Neural cell (in vitro differentiated cells): ENCODE measurements around the gene WDR7. TPM values are rescaled to one million over a fixed set of nuclear protein-coding genes. Genes with fewer than 3 reads are reported as not detected.
A peak's percentile ranks its signal among the peaks of the same experiment; 100 is the strongest.

Experiments used
- H2AFZ ChIP-seq: fragments of 200-600, 300-800 bp; sonication (generic), shearing (Covaris generic); 2 replicates; pipeline ENCODE4 v1.6.0; 2014; ENCODE audit warnings: low read depth, mild to moderate bottlenecking, antibody characterized with exemption, low read length, moderate library complexity
- H3F3A ChIP-seq: fragments of 200-600 bp; shearing (Covaris generic); 2 replicates; pipeline ENCODE4 v1.6.1; 2016; ENCODE audit warnings: mild to moderate bottlenecking, moderate library complexity, mixed read lengths, antibody characterized with exemption, low read length; ENCODE audit not compliant: insufficient read depth, poor library complexity, severe bottlenecking
- H3K27ac ChIP-seq: fragments of 200-600, 300-800 bp; sonication (generic), shearing (Covaris generic); 2 replicates; pipeline ENCODE4 v1.5.1; 2014; ENCODE audit warnings: mild to moderate bottlenecking, low read length, moderate library complexity
- H3K27me3 ChIP-seq: fragments of 300-800, 200-600 bp; sonication (generic), shearing (Covaris generic); 2 replicates; pipeline ENCODE4 v1.6.0; 2014; ENCODE audit warnings: mild to moderate bottlenecking, low read depth, low read length, moderate library complexity; ENCODE audit not compliant: insufficient read depth
- H3K36me3 ChIP-seq: fragments of 300-800, 200-600 bp; sonication (generic), shearing (Covaris generic); 2 replicates; pipeline ENCODE4 v1.5.1; 2014; ENCODE audit warnings: mild to moderate bottlenecking, antibody characterized with exemption, low read length, moderate library complexity; ENCODE audit not compliant: insufficient read depth
- H3K4me2 ChIP-seq: fragments of 300-800, 200-600 bp; sonication (generic), shearing (Covaris generic); 2 replicates; pipeline ENCODE4 v1.6.0; 2014; ENCODE audit warnings: mild to moderate bottlenecking, low read length
- H3K4me3 ChIP-seq: fragments of 300-800, 200-600 bp; sonication (generic), shearing (Covaris generic); 2 replicates; pipeline ENCODE4 v1.5.1; 2014; ENCODE audit warnings: mild to moderate bottlenecking, low read length, moderate library complexity
- H3K79me2 ChIP-seq: fragments of 200-600 bp; shearing (Covaris generic); replicated peaks from 2 replicates; pipeline ENCODE4 v1.6.0; 2014; ENCODE audit warnings: mild to moderate bottlenecking, low read length, moderate library complexity; ENCODE audit not compliant: insufficient read depth
- H3K9ac ChIP-seq: fragments of 300-800, 200-600 bp; sonication (generic), shearing (Covaris generic); 2 replicates; pipeline ENCODE4 v1.6.1; 2016; ENCODE audit warnings: mild to moderate bottlenecking, low read length, mixed read lengths
- H3K9me2 ChIP-seq: fragments of 200-600 bp; shearing (Covaris generic); 2 replicates; pipeline ENCODE4 v1.6.1; 2016; ENCODE audit warnings: mild to moderate bottlenecking, low read length, mixed read lengths; ENCODE audit not compliant: insufficient read depth
- H3K9me3 ChIP-seq: fragments of 200-600, 300-800 bp; sonication (generic), shearing (Covaris generic); 2 replicates; pipeline ENCODE4 v1.6.1; 2016; ENCODE audit warnings: mild to moderate bottlenecking, mixed run types, low read length, moderate library complexity, mixed read lengths
- H4K20me1 ChIP-seq: fragments of 200-600 bp; shearing (Covaris generic); 2 replicates; pipeline ENCODE4 v1.6.1; 2016; ENCODE audit warnings: mild to moderate bottlenecking, mixed run types; ENCODE audit not compliant: insufficient read depth
- EP300 ChIP-seq: fragments of 450-650 bp; conservative IDR thresholded peaks from 2 replicates; pipeline ENCODE4 v1.6.1; 2014; ENCODE audit warnings: antibody characterized with exemption, mild to moderate bottlenecking, moderate library complexity; ENCODE audit not compliant: poor library complexity, severe bottlenecking
- EZH2 ChIP-seq: fragments of 200-600, 300-800 bp; shearing (Covaris generic), sonication (generic); IDR thresholded peaks from 2 replicates; pipeline ENCODE4 v1.6.1; 2014; ENCODE audit warnings: antibody characterized with exemption, low read length, borderline replicate concordance, mild to moderate bottlenecking; ENCODE audit not compliant: insufficient read depth, poor library complexity, severe bottlenecking
- MXI1 ChIP-seq: fragments of 450-650 bp; conservative IDR thresholded peaks from 2 replicates; pipeline ENCODE4 v1.6.1; 2014; ENCODE audit warnings: antibody characterized with exemption, mild to moderate bottlenecking; ENCODE audit not compliant: poor library complexity, severe bottlenecking
- POLR2AphosphoS5 ChIP-seq: IDR thresholded peaks from 2 replicates; pipeline ENCODE4 v1.6.1; 2012
- RAD21 ChIP-seq: fragments of 450-650 bp; conservative IDR thresholded peaks from 2 replicates; pipeline ENCODE4 v1.6.1; 2014; ENCODE audit warnings: antibody characterized with exemption, mild to moderate bottlenecking, moderate library complexity
- SMC3 ChIP-seq: fragments of 450-650 bp; conservative IDR thresholded peaks from 2 replicates; pipeline ENCODE4 v1.6.1; 2014; ENCODE audit warnings: antibody characterized with exemption, mild to moderate bottlenecking, moderate library complexity; ENCODE audit not compliant: poor library complexity
- TAF1 ChIP-seq: IDR thresholded peaks from 2 replicates; pipeline ENCODE4 v1.6.1; 2012; ENCODE audit warnings: low read depth
- polyA plus RNA-seq: library from polyadenylated mRNA; depleted of rRNA; stranded (reverse); fragments of >200 nt; gene quantifications from 2 replicates; pipeline ENCODE4 v1.2.3, GENCODE V29; 2014
- TF ChIP-seq, protein P1 (sequence below): fragments of 450-650 bp; IDR thresholded peaks from 2 replicates; pipeline ENCODE4 v1.5.1; 2014; ENCODE audit warnings: antibody characterized with exemption, mild to moderate bottlenecking, moderate library complexity; ENCODE audit not compliant: poor library complexity, severe bottlenecking
- TF ChIP-seq, protein P2 (sequence below): IDR thresholded peaks from 2 replicates; pipeline ENCODE4 v1.6.1; 2012; ENCODE audit warnings: borderline replicate concordance

Gene WDR7
- polyA plus RNA-seq, 1 donor from 2014 or later: 15.1 TPM

DNA sequence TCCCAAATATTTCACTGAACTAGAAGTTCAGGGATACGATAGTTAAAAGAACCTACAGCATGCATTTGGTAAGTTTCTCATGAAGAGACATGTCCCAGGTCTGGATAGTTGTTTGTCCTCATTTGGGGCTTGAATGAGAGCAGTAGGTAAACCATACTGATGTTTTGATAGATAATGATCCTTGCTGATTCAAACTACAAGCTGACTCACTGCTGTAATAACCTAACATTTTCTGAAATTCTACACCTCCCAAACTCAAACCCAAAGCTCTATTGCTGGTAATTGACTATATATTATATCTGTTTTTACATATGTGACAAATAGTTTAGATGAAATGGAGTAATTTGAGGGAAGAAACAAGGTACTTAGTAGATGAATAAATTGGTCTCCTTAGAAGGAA is 341.6 kb downstream of the WDR7 start:
- H3K9ac ChIP-seq: no peak overlapping the region
- no peaks in the 10 kb centered on the region for H3K36me3 ChIP-seq
- H3F3A ChIP-seq: no peaks in the 10 kb centered on the region
- H2AFZ ChIP-seq: no peak overlapping the region
- no peak overlapping the region for H3K27ac ChIP-seq
- TF ChIP-seq MXI1: no peak
- no peak for TF ChIP-seq SMC3
- no peaks in the 10 kb centered on the region for H4K20me1 ChIP-seq
- H3K79me2 ChIP-seq: no peaks in the 10 kb centered on the region
- no peaks in the 10 kb centered on the region for H3K27me3 ChIP-seq
- no peaks in the 10 kb centered on the region for H3K9me3 ChIP-seq
- H3K9me2 ChIP-seq: no peaks in the 10 kb centered on the region
- H3K4me3 ChIP-seq: no peak overlapping the region
- no peak overlapping the region for H3K4me2 ChIP-seq

DNA sequence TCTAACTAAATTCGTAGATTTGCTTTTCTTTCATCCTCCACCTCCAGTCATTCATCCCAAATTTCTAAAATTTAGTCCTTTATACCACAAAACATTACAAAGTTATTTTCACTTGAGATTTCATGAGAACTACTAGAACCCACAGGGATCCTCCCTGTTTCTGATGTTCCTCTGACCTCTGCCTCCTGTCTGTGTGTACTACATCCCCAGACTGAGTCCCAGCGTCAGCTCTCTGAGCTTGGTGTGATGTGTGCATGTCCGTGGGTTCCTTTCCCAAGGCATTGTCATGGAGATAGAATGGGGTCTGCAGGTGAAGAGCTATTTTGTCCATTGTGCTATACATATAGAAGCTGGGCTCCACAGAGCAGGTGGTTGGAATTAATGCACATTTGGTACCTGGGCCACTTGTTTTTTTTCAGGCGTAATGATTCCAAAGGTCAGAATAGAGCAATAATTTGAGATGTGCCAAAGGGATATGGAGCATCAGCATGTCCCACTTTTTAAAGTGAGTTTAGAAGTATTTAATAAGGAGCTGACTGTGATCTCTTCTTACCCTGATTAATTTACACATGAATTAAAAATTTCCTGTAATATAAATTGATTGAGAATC is 344.5 kb downstream of the WDR7 start:
- Histone ChIP-seq H3K36me3 (no peaks in the 10 kb centered on the region), H3K27ac (no peak overlapping the region), H3K9ac (no peak overlapping the region), H3K9me2 (no peaks in the 10 kb centered on the region), H3F3A (no peaks in the 10 kb centered on the region), H4K20me1 (no peaks in the 10 kb centered on the region), H2AFZ (no peak overlapping the region), H3K9me3 (no peaks in the 10 kb centered on the region), H3K27me3 (no peaks in the 10 kb centered on the region), H3K79me2 (no peaks in the 10 kb centered on the region), H3K4me3 (no peak overlapping the region), H3K4me2 (no peak overlapping the region)
- TF ChIP-seq, protein P1, sequence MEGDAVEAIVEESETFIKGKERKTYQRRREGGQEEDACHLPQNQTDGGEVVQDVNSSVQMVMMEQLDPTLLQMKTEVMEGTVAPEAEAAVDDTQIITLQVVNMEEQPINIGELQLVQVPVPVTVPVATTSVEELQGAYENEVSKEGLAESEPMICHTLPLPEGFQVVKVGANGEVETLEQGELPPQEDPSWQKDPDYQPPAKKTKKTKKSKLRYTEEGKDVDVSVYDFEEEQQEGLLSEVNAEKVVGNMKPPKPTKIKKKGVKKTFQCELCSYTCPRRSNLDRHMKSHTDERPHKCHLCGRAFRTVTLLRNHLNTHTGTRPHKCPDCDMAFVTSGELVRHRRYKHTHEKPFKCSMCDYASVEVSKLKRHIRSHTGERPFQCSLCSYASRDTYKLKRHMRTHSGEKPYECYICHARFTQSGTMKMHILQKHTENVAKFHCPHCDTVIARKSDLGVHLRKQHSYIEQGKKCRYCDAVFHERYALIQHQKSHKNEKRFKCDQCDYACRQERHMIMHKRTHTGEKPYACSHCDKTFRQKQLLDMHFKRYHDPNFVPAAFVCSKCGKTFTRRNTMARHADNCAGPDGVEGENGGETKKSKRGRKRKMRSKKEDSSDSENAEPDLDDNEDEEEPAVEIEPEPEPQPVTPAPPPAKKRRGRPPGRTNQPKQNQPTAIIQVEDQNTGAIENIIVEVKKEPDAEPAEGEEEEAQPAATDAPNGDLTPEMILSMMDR: no peak
- TF ChIP-seq MXI1: no peak
- TF ChIP-seq TAF1: no peak
- no peak for TF ChIP-seq EZH2
- peak; percentile 14 for TF ChIP-seq RAD21
- no peak for TF ChIP-seq EP300
- TF ChIP-seq, protein P2, sequence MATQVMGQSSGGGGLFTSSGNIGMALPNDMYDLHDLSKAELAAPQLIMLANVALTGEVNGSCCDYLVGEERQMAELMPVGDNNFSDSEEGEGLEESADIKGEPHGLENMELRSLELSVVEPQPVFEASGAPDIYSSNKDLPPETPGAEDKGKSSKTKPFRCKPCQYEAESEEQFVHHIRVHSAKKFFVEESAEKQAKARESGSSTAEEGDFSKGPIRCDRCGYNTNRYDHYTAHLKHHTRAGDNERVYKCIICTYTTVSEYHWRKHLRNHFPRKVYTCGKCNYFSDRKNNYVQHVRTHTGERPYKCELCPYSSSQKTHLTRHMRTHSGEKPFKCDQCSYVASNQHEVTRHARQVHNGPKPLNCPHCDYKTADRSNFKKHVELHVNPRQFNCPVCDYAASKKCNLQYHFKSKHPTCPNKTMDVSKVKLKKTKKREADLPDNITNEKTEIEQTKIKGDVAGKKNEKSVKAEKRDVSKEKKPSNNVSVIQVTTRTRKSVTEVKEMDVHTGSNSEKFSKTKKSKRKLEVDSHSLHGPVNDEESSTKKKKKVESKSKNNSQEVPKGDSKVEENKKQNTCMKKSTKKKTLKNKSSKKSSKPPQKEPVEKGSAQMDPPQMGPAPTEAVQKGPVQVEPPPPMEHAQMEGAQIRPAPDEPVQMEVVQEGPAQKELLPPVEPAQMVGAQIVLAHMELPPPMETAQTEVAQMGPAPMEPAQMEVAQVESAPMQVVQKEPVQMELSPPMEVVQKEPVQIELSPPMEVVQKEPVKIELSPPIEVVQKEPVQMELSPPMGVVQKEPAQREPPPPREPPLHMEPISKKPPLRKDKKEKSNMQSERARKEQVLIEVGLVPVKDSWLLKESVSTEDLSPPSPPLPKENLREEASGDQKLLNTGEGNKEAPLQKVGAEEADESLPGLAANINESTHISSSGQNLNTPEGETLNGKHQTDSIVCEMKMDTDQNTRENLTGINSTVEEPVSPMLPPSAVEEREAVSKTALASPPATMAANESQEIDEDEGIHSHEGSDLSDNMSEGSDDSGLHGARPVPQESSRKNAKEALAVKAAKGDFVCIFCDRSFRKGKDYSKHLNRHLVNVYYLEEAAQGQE: no peak

DNA sequence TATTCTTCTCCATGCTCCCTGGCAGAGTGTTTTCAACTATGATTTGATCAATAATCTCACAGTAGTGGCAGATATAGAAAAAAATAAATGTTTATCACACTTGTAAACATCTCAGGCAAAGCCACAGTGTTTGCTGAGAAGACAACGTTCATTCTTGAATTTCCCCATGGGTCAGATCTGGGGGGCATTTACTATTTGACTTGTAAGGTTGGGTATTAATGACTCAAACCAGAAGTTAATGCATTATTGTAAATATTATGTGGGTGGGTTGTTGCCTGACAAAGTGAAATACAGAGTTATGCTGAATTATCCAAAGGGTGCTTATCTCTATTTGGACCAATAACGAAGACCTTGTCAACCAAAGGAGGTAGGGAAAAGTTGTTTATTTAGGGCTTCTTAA is 346.0 kb downstream of the WDR7 start:
- no peak overlapping the region for H3K4me3 ChIP-seq
- TF ChIP-seq EP300 (no peak), TAF1 (no peak), MXI1 (no peak), POLR2AphosphoS5 (no peak), SMC3 (no peak), EZH2 (no peak), RAD21 (no peak)
- TF ChIP-seq, protein P2: no peak
- TF ChIP-seq, protein P1: no peak

More for the DNA sequence above, 346.0 kb downstream of the WDR7 start:
- Histone ChIP-seq H3K4me2 (no peak overlapping the region), H3K27ac (no peak overlapping the region), H3K9ac (no peak overlapping the region), H3K36me3 (no peaks in the 10 kb centered on the region), H3K9me2 (no peaks in the 10 kb centered on the region), H4K20me1 (no peaks in the 10 kb centered on the region), H3F3A (no peaks in the 10 kb centered on the region), H2AFZ (no peak overlapping the region), H3K9me3 (no peaks in the 10 kb centered on the region), H3K27me3 (no peaks in the 10 kb centered on the region), H3K79me2 (no peaks in the 10 kb centered on the region)
